GM12864 (cell line): ENCODE measurements around the gene NCR2.

Experiments
- DNase-seq: peaks from one replicate; pipeline ENCODE4 v3.0.0-alpha.2; 2011; ENCODE audit warnings: low read depth
- H3K4me3 ChIP-seq: 2 replicates; pipeline ENCODE4 v1.5.1; 2011; ENCODE audit warnings: mild to moderate bottlenecking, low read depth, low read length, control low read depth
- CTCF ChIP-seq: IDR thresholded peaks from 2 replicates; pipeline ENCODE4 v1.5.1; 2011; ENCODE audit warnings: low read depth, mild to moderate bottlenecking, moderate library complexity, low read length, control low read depth, inconsistent platforms; ENCODE audit errors: missing control alignments

NCR2 gene

DNA sequence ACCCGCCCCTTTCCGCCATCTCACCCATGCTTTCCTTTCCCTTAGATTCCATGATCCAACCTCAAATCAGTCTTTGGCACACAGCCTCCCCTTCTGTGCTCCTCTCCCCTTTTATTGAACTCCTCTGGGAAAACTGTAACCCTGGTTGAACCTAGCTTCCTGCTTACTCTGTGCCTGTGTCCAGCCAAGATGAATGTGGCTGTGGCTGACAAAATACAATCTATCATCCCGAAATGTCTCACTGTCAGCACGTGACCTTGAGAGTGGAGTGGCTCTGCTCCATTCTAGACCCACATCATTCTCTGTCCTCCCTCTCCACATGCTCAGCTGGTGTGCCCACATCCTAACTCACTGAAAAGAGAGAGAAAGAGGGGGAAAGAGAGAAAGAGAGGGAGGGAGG is 11.0 kb downstream of the NCR2 start:
- no peak for DNase-seq
- TF ChIP-seq CTCF, result no peak
- no peak overlapping the region for H3K4me3 ChIP-seq

DNA sequence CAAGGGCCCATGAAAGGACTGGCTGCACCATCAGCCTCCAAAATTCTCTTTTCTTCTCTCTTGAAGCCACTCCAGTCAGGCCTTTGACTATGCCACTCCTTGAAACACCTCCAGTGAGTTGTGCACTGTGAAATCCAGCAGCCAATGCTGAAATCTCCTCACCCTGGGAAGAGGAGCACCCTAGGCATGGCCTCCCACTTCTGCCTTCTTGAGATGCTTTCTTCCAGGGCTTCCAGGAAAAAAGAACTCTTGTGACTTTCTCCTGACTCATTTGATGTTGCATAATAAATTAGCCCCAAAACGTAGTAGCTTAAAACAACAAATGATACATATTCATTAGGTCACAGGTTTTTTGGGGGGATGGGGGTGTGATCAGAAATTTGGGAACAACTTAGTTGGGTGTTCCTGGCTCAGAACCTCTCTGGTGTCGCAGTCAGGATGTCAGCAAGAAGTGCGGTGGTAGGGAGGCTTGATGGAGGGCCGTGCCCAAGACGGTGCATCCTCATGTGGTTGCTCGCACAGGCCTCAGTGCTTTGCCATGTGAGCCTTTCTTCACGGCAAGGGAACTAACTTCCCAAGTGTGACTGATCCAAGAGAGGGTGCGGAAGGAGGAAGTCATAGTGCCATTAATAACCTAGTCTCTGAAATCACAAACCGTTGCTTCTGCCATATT is 12.1 kb downstream of the NCR2 start:
- TF ChIP-seq CTCF, result no peak
- DNase-seq, result no peak
- no peak overlapping the region for H3K4me3 ChIP-seq

GRCh38 chr6:41348934-41349333 is 13.5 kb downstream of the NCR2 start:
- H3K4me3 ChIP-seq, result no peak overlapping the region
- TF ChIP-seq CTCF, result no peak
- DNase-seq, result no peak

- no peak for TF ChIP-seq CTCF
Measured at GRCh38 chr6:41352396-41352795, 17.0 kb downstream of the NCR2 start.

DNA sequence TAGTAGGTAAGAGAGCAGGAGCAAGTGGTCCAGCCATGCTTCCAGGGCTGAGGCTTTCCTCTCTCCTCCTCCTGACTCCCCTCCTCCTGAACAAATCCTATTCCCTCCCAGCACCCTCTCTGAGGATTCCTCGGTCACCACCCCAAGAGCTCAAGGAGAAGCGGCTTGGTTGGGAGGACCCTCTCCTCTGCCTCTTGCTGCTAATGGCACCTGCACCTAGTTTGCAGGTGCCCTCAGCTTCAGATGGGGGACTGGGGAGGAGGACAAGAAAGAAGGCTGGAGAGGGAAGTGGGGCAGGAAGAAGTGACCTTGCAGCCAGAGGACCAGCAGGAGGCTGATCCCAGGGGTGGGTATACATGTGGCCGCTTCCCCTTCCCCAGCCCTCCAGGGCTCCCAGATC is 17.5 kb downstream of the NCR2 start:
- no peak for DNase-seq
- no peak overlapping the region for H3K4me3 ChIP-seq
- TF ChIP-seq CTCF, result no peak

More at GRCh38 chr6:41352396-41352795, 17.0 kb downstream of the NCR2 start:
- no peak for DNase-seq
- no peak overlapping the region for H3K4me3 ChIP-seq

DNA sequence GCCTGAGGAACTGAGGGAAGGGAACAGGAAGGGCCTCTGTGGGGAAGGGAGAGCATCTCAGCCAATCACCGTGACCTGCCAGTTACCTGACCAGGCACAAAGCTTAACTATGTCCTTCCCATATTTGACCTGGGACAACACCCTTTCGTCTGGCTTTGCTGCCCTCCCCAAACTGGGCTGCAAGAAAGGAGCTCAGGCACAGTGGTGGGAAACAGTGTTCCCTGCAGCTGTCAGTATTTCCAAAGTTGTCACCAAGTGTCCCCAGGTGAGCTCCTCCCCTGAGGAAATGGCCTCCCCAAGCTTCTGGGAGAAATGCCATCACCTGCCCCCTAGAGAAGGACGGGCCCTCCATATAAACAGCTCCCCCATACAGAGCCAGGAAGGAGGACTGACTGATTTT is 17.9 kb downstream of the NCR2 start:
- DNase-seq, result no peak
- no peak for TF ChIP-seq CTCF
- no peak overlapping the region for H3K4me3 ChIP-seq

GRCh38 chr6:41355952-41356351 is 20.5 kb downstream of the NCR2 start:
- no peak for DNase-seq
- H3K4me3 ChIP-seq, result no peak overlapping the region
- no peak for TF ChIP-seq CTCF
